K562 (cell line): Measurements from ENCODE around the gene MRPL27. TPM values are rescaled to one million over a fixed set of nuclear protein-coding genes. Genes with fewer than 3 reads are reported as not detected.

Experiments
- BMI1 ChIP-seq: fragments of 150-350 bp; IDR thresholded peaks from 2 replicates; pipeline ENCODE4 v1.6.1; 2014; ENCODE audit warnings: low read length
- E2F5 ChIP-seq: sonication (generic); formaldehyde crosslinking; IDR thresholded peaks from 2 replicates; pipeline ENCODE4 v1.8.0; 2022; ENCODE audit warnings: mild to moderate bottlenecking, missing genetic modification reagents
- HDAC2 ChIP-seq: fragments of 450-650 bp; IDR thresholded peaks from 2 replicates; pipeline ENCODE4 v1.6.1; 2016; ENCODE audit warnings: mild to moderate bottlenecking
- KDM5B ChIP-seq: fragments of 200-600 bp; sonication (generic); IDR thresholded peaks from 2 replicates; pipeline ENCODE4 v1.6.1; 2012; ENCODE audit warnings: low read depth, mild to moderate bottlenecking, moderate library complexity, low read length, control low read depth, inconsistent platforms; ENCODE audit not compliant: insufficient replicate concordance
- MED1 ChIP-seq: sonication (generic); formaldehyde crosslinking; IDR thresholded peaks from 2 replicates; pipeline ENCODE4 v1.8.1; 2023; ENCODE audit warnings: missing genetic modification reagents, borderline replicate concordance
- NR2C1 ChIP-seq, 2 experiments: fragments of 450-650 bp; IDR thresholded peaks; 2 replicates each; pipeline ENCODE4 v1.6.1; 2017; ENCODE audit warnings: mild to moderate bottlenecking in 2 of 2, antibody characterized with exemption in 1 of 2, inconsistent platforms in 1 of 2, missing compliant biosample characterization in 1 of 2, missing genetic modification characterization in 1 of 2
- PHB2 ChIP-seq: fragments of 450-650 bp; IDR thresholded peaks from 2 replicates; pipeline ENCODE4 v1.6.1; 2017; ENCODE audit warnings: low read depth
- RUNX1 ChIP-seq: sonication (generic); IDR thresholded peaks from 2 replicates; pipeline ENCODE4 v1.6.1; 2016; ENCODE audit warnings: antibody characterized with exemption, low read depth
- TEAD2 ChIP-seq: fragments of 450-650 bp; IDR thresholded peaks from 2 replicates; pipeline ENCODE4 v1.6.1; 2016; ENCODE audit warnings: missing genetic modification characterization, control low read depth, missing compliant biosample characterization
- ZFP36 ChIP-seq: fragments of 150-350 bp; IDR thresholded peaks from 2 replicates; pipeline ENCODE4 v1.6.1; 2018; ENCODE audit warnings: low read length, low read depth; ENCODE audit not compliant: partially characterized antibody
- ZNF143 ChIP-seq: sonication (generic); formaldehyde crosslinking; IDR thresholded peaks from 2 replicates; pipeline ENCODE4 v1.9.0; 2022; ENCODE audit warnings: mild to moderate bottlenecking, missing genetic modification reagents
- ZNF175 ChIP-seq: fragments of 200-800 bp; sonication (Bioruptor generic); IDR thresholded peaks from 2 replicates; pipeline ENCODE4 v1.6.1; 2016; ENCODE audit warnings: low read depth, mild to moderate bottlenecking, missing genetic modification characterization, missing compliant biosample characterization
- ZNF511 ChIP-seq: sonication (generic); formaldehyde crosslinking; IDR thresholded peaks from 2 replicates; pipeline ENCODE4 v1.8.0; 2022; ENCODE audit warnings: mild to moderate bottlenecking, missing genetic modification reagents
- polyA plus RNA-seq, 8 experiments: library from polyadenylated mRNA; depleted of rRNA in 4 of 8; stranded (reverse) in 5 of 8; unstranded in 3 of 8; fragments of >200 nt; fragmentation: Nextera tagmentation in 2 of 8; fragmentation: Illumina TruSeq in 1 of 8; extraction: Ambion mirVana in 2 of 8; extraction: Trizol in 1 of 8; gene quantifications; 2 replicates each; pipeline versions ENCODE4 v1.2.1 to v1.2.3, GENCODE V29; 2011 to 2014; ENCODE audit warnings: inconsistent platforms in 1 of 8, missing spikeins in 1 of 8
- total RNA-seq, 7 experiments: library from RNA; depleted of rRNA in 6 of 7; stranded (reverse); fragments of >200 nt in 6 of 7; fragmentation: Illumina TruSeq in 2 of 7; extraction: Trizol in 2 of 7; gene quantifications; 2 replicates each; pipeline versions ENCODE4 v1.2.1 to v1.2.3, GENCODE V29; 2011 to 2021; ENCODE audit warnings: low replicate concordance in 1 of 7

The MRPL27 gene
- total and polyA plus RNA-seq, 9 of the 15 experiments (the other 6 are each of a cell fraction or from before 2014, with no cell fraction given) = 96.3 to 401 (median 142) TPM

GRCh38 chr17:50421308-50422051 lies 48.5 kb upstream of the MRPL27 start (continued):
- TF ChIP-seq ZFP36 = no peak
- TF ChIP-seq E2F5 = no peak
- TF ChIP-seq ZNF511 (CRISPR knock-in tag) = no peak
- no peak for TF ChIP-seq RUNX1
- 0 out of 2 replicates have a peak, but pooled peaks have one; percentile 41 for TF ChIP-seq HDAC2
- TF ChIP-seq NR2C1 (IDR thresholded peaks at IDR 0.05) = no peak
- TF ChIP-seq NR2C1 (tag; IDR thresholded peaks at IDR 0.05) = no peak
- no peak for TF ChIP-seq KDM5B
- TF ChIP-seq TEAD2 (tag) = no peak
- no peak for TF ChIP-seq BMI1
- no peak for TF ChIP-seq PHB2
- TF ChIP-seq ZNF175 (CRISPR knock-in tag) = no peak
- TF ChIP-seq ZNF143 (CRISPR knock-in tag) = no peak
- no peak for TF ChIP-seq MED1 (CRISPR knock-in tag)
